IMR-90 (cell line): ENCODE data around the gene OTUD5. TPM values are rescaled to one million over a fixed set of nuclear protein-coding genes. Genes with fewer than 3 reads are reported as not detected.

Source experiments
- ATAC-seq: fragments of 200-7000 bp; cut with Tn5 transposase; 2 replicates; pipeline ENCODE4 v1.9.1; 2020; ENCODE audit warnings: low read depth, mild to moderate bottlenecking, moderate library complexity
- BruUV-seq: library from RNA; stranded (reverse); fragments of 400-500 nt; replicated peaks from 2 replicates; lab custom pipeline; 2021; lab: Mats Ljungman, UMichigan
- CTCF ChIA-PET: fragments of 300-600 bp; formaldehyde crosslinking; extraction: SDS; loops from one replicate; lab custom pipeline; 2021; ENCODE audit warnings: antibody characterized with exemption; lab: Yijun Ruan, JAX
- POLR2A ChIA-PET: fragments of 300-600 bp; sonication (Branson Sonifier 250); formaldehyde crosslinking; loops from one replicate; lab custom pipeline; 2022; ENCODE audit warnings: antibody characterized with exemption; ENCODE audit not compliant: unreplicated experiment; lab: Charles Lee
- DNase-seq: peaks from one replicate; pipeline ENCODE4 v3.0.0; 2013
- H2AFZ ChIP-seq: replicated peaks from 2 replicates; pipeline ENCODE3; 2013; ENCODE audit warnings: low read length, mild to moderate bottlenecking; ENCODE audit not compliant: poor library complexity
- H2AK5ac ChIP-seq: 2 replicates; pipeline ENCODE4 v1.6.1; 2013; ENCODE audit warnings: low read depth, low read length, inconsistent platforms
- H2AK9ac ChIP-seq: replicated peaks from 2 replicates; pipeline ENCODE3; 2013; ENCODE audit warnings: mild to moderate bottlenecking, low read depth, low read length, moderate library complexity; ENCODE audit not compliant: poor library complexity
- H2BK120ac ChIP-seq: 2 replicates; pipeline ENCODE4 v1.6.1; 2013; ENCODE audit warnings: low read depth, low read length, inconsistent platforms
- H2BK15ac ChIP-seq: 3 replicates; pipeline ENCODE4 v1.6.1; 2013; ENCODE audit warnings: low read depth, low read length, inconsistent platforms
- H2BK20ac ChIP-seq: 2 replicates; pipeline ENCODE4 v1.6.1; 2013; ENCODE audit warnings: low read depth, mild to moderate bottlenecking, inconsistent platforms, low read length, moderate library complexity
- H2BK5ac ChIP-seq: 2 replicates; pipeline ENCODE4 v1.6.1; 2013; ENCODE audit warnings: mild to moderate bottlenecking, low read depth, low read length, inconsistent platforms; ENCODE audit not compliant: poor library complexity, severe bottlenecking
- H3K14ac ChIP-seq: replicated peaks from 2 replicates; pipeline ENCODE4 v1.6.1; 2013; ENCODE audit warnings: low read depth, low read length, inconsistent platforms
- H3K18ac ChIP-seq: 2 replicates; pipeline ENCODE4 v1.6.1; 2013; ENCODE audit warnings: low read depth, low read length, control low read depth
- H3K23ac ChIP-seq: 2 replicates; pipeline ENCODE4 v1.6.1; 2013; ENCODE audit warnings: low read depth, low read length, inconsistent platforms
- H3K27ac ChIP-seq: 2 replicates; pipeline ENCODE4 v1.5.1; 2013; ENCODE audit warnings: mild to moderate bottlenecking, control low read depth, low read length; ENCODE audit not compliant: insufficient read depth
- H3K27me3 ChIP-seq: 2 replicates; pipeline ENCODE4 v1.6.1; 2013; ENCODE audit warnings: low read length; ENCODE audit not compliant: control insufficient read depth, insufficient read depth
- H3K36me3 ChIP-seq: 2 replicates; pipeline ENCODE4 v1.6.1; 2013; ENCODE audit warnings: low read length, mixed read lengths; ENCODE audit not compliant: control insufficient read depth, insufficient read depth
- H3K4ac ChIP-seq: 2 replicates; pipeline ENCODE4 v1.6.1; 2013; ENCODE audit warnings: low read depth, low read length, inconsistent platforms
- H3K4me1 ChIP-seq: 2 replicates; pipeline ENCODE4 v1.6.1; 2013; ENCODE audit warnings: low read length, mixed read lengths; ENCODE audit not compliant: control insufficient read depth, insufficient read depth
- H3K4me2 ChIP-seq: 2 replicates; pipeline ENCODE4 v1.6.1; 2013; ENCODE audit warnings: low read depth, mild to moderate bottlenecking, control low read depth, low read length, moderate library complexity
- H3K4me3 ChIP-seq: 2 replicates; pipeline ENCODE4 v1.5.1; 2013; ENCODE audit warnings: low read depth, mild to moderate bottlenecking, control low read depth, low read length, moderate library complexity; ENCODE audit not compliant: insufficient read depth
- H3K56ac ChIP-seq: 2 replicates; pipeline ENCODE4 v1.6.1; 2013; ENCODE audit warnings: low read length, inconsistent platforms; ENCODE audit not compliant: insufficient read depth; ENCODE audit errors: extremely low read depth
- H3K79me1 ChIP-seq, 2 experiments: 2 replicates each; pipeline ENCODE4 v1.6.1; 2013; ENCODE audit warnings: low read length in 2 of 2, inconsistent platforms in 1 of 2, low read depth in 1 of 2
- H3K9ac ChIP-seq: 2 replicates; pipeline ENCODE4 v1.6.1; 2013; ENCODE audit warnings: low read depth, low read length, control low read depth
- H3K9me1 ChIP-seq: 2 replicates; pipeline ENCODE4 v1.6.1; 2013; ENCODE audit warnings: low read length, inconsistent platforms; ENCODE audit not compliant: insufficient read depth
- H3K9me3 ChIP-seq: 2 replicates; pipeline ENCODE4 v1.6.1; 2013; ENCODE audit warnings: low read length; ENCODE audit not compliant: control insufficient read depth, insufficient read depth
- H4K20me1 ChIP-seq: 2 replicates; pipeline ENCODE4 v1.6.1; 2013; ENCODE audit warnings: low read length, inconsistent platforms; ENCODE audit not compliant: insufficient read depth
- H4K5ac ChIP-seq: 2 replicates; pipeline ENCODE4 v1.6.1; 2013; ENCODE audit warnings: mild to moderate bottlenecking, low read depth, low read length, control low read depth
- H4K8ac ChIP-seq, 2 experiments: 2 replicates each; pipeline ENCODE4 v1.6.1; 2013; ENCODE audit warnings: low read depth in 2 of 2, low read length in 2 of 2, control low read depth in 1 of 2, inconsistent platforms in 1 of 2
- H4K91ac ChIP-seq: 2 replicates; pipeline ENCODE4 v1.6.1; 2013; ENCODE audit warnings: low read depth, low read length, inconsistent platforms; ENCODE audit not compliant: insufficient read depth
- BHLHE40 ChIP-seq: fragments of 150-350 bp; IDR thresholded peaks from 2 replicates; pipeline ENCODE4 v1.6.1; 2016; ENCODE audit warnings: mild to moderate bottlenecking, low read depth, low read length
- MAFK ChIP-seq: IDR thresholded peaks from 2 replicates; pipeline ENCODE4 v1.6.1; 2012; ENCODE audit warnings: low read depth, low read length, improper control_type of control experiment
- MXI1 ChIP-seq: IDR thresholded peaks from 2 replicates; pipeline ENCODE4 v1.6.1; 2012; ENCODE audit warnings: low read depth, mild to moderate bottlenecking, low read length, moderate library complexity, borderline replicate concordance
- POLR2A ChIP-seq: IDR thresholded peaks from 2 replicates; pipeline ENCODE4 v1.6.1; 2012; ENCODE audit warnings: mild to moderate bottlenecking, low read depth, low read length
- RFX5 ChIP-seq: IDR thresholded peaks from 2 replicates; pipeline ENCODE4 v1.8.0; 2012; ENCODE audit warnings: low read depth, mild to moderate bottlenecking, low read length, moderate library complexity
- WGBS, 2 experiments: methylation state at CpG; one replicate each; pipeline versions ENCODE4 v1.1.5 to v1.1.7; 2013; ENCODE audit warnings: missing lambda C conversion rate in 2 of 2; ENCODE audit not compliant: insufficient read length in 1 of 2; ENCODE audit errors: extremely low coverage in 2 of 2; 5-methylcytosine and 5-hydroxymethylcytosine counted together
- dilution Hi-C: fragments of 300-500 bp; cut with HindIII; formaldehyde crosslinking; loops from one replicate; pipeline ENCODE4 v1.14.3; 2018; ENCODE audit warnings: low sequenced_read_pairs; ENCODE audit not compliant: unreplicated experiment
- in situ Hi-C: fragments of 300-500 bp; cut with MboI; formaldehyde crosslinking; loops from 3 replicates; pipeline ENCODE4 v1.14.3; 2019; ENCODE audit warnings: low sequenced_read_pairs, inconsistent platforms, mixed read lengths
- intact Hi-C: fragments of 100-400 bp; cut with micrococcal nuclease; formaldehyde crosslinking; loops from 2 replicates; pipeline ENCODE4 v1.10.0; 2022
- polyA plus RNA-seq, 3 experiments: library from polyadenylated mRNA; depleted of rRNA; stranded (reverse); fragments of >200 nt; gene quantifications; 2 replicates each; pipeline ENCODE4 v1.2.3, GENCODE V29; 2012; ENCODE audit warnings: low replicate concordance in 1 of 3
- total RNA-seq: library from RNA; depleted of rRNA; stranded (reverse); fragments of >200 nt; gene quantifications from 2 replicates; pipeline ENCODE4 v1.2.3, GENCODE V29; 2012
- TF ChIP-seq, protein P1 (sequence below): fragments of 150-350 bp; IDR thresholded peaks from 2 replicates; pipeline ENCODE4 v1.6.1; 2016; ENCODE audit warnings: low read depth, mild to moderate bottlenecking, low read length, moderate library complexity, borderline replicate concordance

The OTUD5 gene
- total and polyA plus RNA-seq, 2 of the 4 experiments (the other 2 are of a cell fraction) = 30.6 to 50.4 TPM

DNA sequence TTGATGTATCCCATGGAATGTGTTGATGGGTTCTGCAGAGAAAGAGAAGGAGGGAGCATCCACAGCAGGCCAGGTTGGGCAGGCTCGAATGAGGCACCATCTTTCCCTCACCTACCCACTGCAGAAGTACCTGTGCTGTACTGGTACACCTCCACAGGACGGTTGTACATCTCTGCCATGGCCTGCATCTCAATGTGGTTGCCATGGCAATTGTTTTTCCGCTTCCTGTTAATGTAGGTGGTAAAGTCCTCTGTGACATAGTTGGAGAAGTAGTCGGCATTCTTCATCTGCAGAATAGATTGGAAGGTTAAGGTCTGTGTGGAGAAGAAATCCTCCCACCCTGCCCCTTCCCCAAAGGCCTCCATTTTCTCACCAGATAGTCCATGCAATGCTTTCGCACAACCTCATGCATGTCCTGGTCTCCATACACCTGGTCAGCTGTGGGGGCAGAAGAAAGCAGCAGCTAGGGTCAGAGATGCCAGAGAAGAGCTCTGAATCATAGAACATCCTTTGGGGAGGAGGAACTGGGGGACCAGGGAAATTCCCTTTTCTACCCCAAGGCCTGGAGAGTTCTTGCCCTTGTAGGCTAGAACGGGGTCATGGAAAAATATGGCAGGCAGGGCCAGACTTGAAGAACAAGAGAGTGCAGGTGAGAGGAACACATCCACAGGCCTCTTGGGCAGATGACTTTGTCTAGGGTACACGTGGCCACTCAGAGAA lies 22.7 kb downstream of the OTUD5 start:
- ATAC-seq (no peak), DNase-seq (no peak)
- H3K18ac ChIP-seq = no peak overlapping the region
- H3K4me2 ChIP-seq = no peak overlapping the region
- H2BK15ac ChIP-seq = no peak overlapping the region
- no peak overlapping the region for H2BK120ac ChIP-seq
- H3K9ac ChIP-seq = no peak overlapping the region
- no peak overlapping the region for H4K91ac ChIP-seq
- no peaks in the 10 kb centered on the region; the same call in 1 of the 2 replicates for H3K4me1 ChIP-seq
- H3K27me3 ChIP-seq = no peaks in the 10 kb centered on the region
- peaks cover 2 to 28% of the 10 kb centered on the region in 2 experiments for H3K79me1 ChIP-seq
- H2AK5ac ChIP-seq = no peak overlapping the region
- BruUV-seq = no TSS peak
- no peak overlapping the region for H2BK5ac ChIP-seq
- CTCF ChIA-PET = no interaction called here
- H2AFZ ChIP-seq = no peak overlapping the region
- no peak overlapping the region for H2BK20ac ChIP-seq
- H3K56ac ChIP-seq = no peak overlapping the region
- peaks cover 20% of the 10 kb centered on the region for H3K36me3 ChIP-seq
- POLR2A ChIA-PET = no interaction called here
- H3K4me3 ChIP-seq = no peak overlapping the region
- no peak overlapping the region for H3K4ac ChIP-seq
- peaks cover 18% of the 10 kb centered on the region for H4K20me1 ChIP-seq
- H4K5ac ChIP-seq = no peak overlapping the region
- no peaks in the 10 kb centered on the region; the same call in 1 of the 2 replicates for H3K9me1 ChIP-seq
- H3K23ac ChIP-seq = no peak overlapping the region
- in situ Hi-C loops = no loop called here
- WGBS, 2 experiments = no CpG with 5 or more reads among the region's 7 CpGs
- H3K14ac ChIP-seq = no peak overlapping the region
- dilution Hi-C loops = no loop called here
- no peak overlapping the region for H4K8ac ChIP-seq
- H2AK9ac ChIP-seq = no peak overlapping the region
- no peak overlapping the region for H3K27ac ChIP-seq
- no peak for TF ChIP-seq BHLHE40
- TF ChIP-seq, protein P1, sequence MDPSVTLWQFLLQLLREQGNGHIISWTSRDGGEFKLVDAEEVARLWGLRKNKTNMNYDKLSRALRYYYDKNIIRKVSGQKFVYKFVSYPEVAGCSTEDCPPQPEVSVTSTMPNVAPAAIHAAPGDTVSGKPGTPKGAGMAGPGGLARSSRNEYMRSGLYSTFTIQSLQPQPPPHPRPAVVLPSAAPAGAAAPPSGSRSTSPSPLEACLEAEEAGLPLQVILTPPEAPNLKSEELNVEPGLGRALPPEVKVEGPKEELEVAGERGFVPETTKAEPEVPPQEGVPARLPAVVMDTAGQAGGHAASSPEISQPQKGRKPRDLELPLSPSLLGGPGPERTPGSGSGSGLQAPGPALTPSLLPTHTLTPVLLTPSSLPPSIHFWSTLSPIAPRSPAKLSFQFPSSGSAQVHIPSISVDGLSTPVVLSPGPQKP = no peak
- TF ChIP-seq MAFK = no peak
- no peak for TF ChIP-seq POLR2A
- TF ChIP-seq MXI1 = no peak
- TF ChIP-seq RFX5 = no peak
- no peaks in the 10 kb centered on the region for H3K9me3 ChIP-seq
- intact Hi-C loops = no loop called here
